ENCODE results near the gene MVD. TPM values are rescaled to one million over a fixed set of nuclear protein-coding genes. Genes with fewer than 3 reads are reported as not detected.

MVD gene
- total and polyA plus RNA-seq, 2 of the 13 experiments (the other 11 are each of a cell fraction or from before 2014, with no cell fraction given): 28.1 to 187 TPM

- TF ChIP-seq SP5 (CRISPR knock-in tag; IDR thresholded peaks at IDR 0.05; ENCODE audit: borderline replicate concordance, low read depth): peak; percentile 92
- TF ChIP-seq ZBTB2 (CRISPR knock-in tag; IDR thresholded peaks at IDR 0.05; ENCODE audit: low read depth): peak; percentile 68; the same call in 1 of the 2 replicates
- peak; percentile 84; the same call in 1 of the 2 replicates for TF ChIP-seq ZNF839 (CRISPR knock-in tag; IDR thresholded peaks at IDR 0.05; ENCODE audit: borderline replicate concordance)
- no peak for TF ChIP-seq ZNF761 (CRISPR knock-in tag; conservative IDR thresholded peaks at IDR 0.05)
- TF ChIP-seq AKNA (CRISPR knock-in tag; IDR thresholded peaks at IDR 0.05; ENCODE audit: borderline replicate concordance): no peak
- no peak; the same call in 1 of the 2 replicates for TF ChIP-seq ZNF275 (CRISPR knock-in tag; IDR thresholded peaks at IDR 0.05; ENCODE audit: borderline replicate concordance)
- peak in 1 of 2 experiments; percentile 38; a peak in 1 of 4 replicates for TF ChIP-seq REST (IDR thresholded peaks at IDR 0.05; ENCODE audit: borderline replicate concordance in 1 of 2, low read depth in 1 of 2, low read length in 2 of 2)
- TF ChIP-seq CHD4 (IDR thresholded peaks at IDR 0.05; ENCODE audit: borderline replicate concordance, low read length): peak; percentile 61; the same call in 1 of the 2 replicates
- TF ChIP-seq RAD21 (CRISPR knock-in tag; IDR thresholded peaks at IDR 0.05): no peak
- no peak for TF ChIP-seq PHB2 (IDR thresholded peaks at IDR 0.05; ENCODE audit: partially characterized antibody)
- TF ChIP-seq IRF9 (CRISPR knock-in tag; IDR thresholded peaks at IDR 0.05; ENCODE audit: borderline replicate concordance): peak; percentile 88; the same call in 1 of the 2 replicates
- TF ChIP-seq HOXA7 (CRISPR knock-in tag; IDR thresholded peaks at IDR 0.05): no peak
- no peak; the same call in 1 of the 2 replicates for TF ChIP-seq RARG (CRISPR knock-in tag; IDR thresholded peaks at IDR 0.05; ENCODE audit: low read depth)
- peak; percentile 67 for TF ChIP-seq HNF4A (CRISPR knock-in tag; IDR thresholded peaks at IDR 0.05)
- peak; percentile 86 for TF ChIP-seq ERF (CRISPR knock-in tag; IDR thresholded peaks at IDR 0.05)
- peak; percentile 83; the same call in 1 of the 2 replicates for TF ChIP-seq SNAPC2 (CRISPR knock-in tag; IDR thresholded peaks at IDR 0.05)
Measured at GRCh38 chr16:88651276-88651988, 11.5 kb downstream of the MVD start (continued).

All from HepG2 (cell line).